KMS-11 (cell line): ENCODE data around the gene SRP68.

Experiments
- H2AFZ ChIP-seq: fragments of 200-600 bp; sonication (generic); 2 replicates; pipeline ENCODE4 v1.6.1; 2016; ENCODE audit warnings: antibody characterized with exemption, mixed run types, low read depth
- H3K27ac ChIP-seq: fragments of 200-600 bp; sonication (generic); 2 replicates; pipeline ENCODE4 v1.6.1; 2016; ENCODE audit warnings: mild to moderate bottlenecking, mixed run types
- H3K27me3 ChIP-seq: fragments of 200-600 bp; sonication (generic); 2 replicates; pipeline ENCODE4 v1.6.1; 2017; ENCODE audit warnings: mild to moderate bottlenecking, low read depth, mixed run types, moderate library complexity; ENCODE audit not compliant: insufficient read depth
- H3K36me3 ChIP-seq: fragments of 200-600 bp; sonication (generic); 2 replicates; pipeline ENCODE4 v1.6.1; 2017; ENCODE audit warnings: mild to moderate bottlenecking, mixed run types; ENCODE audit not compliant: insufficient read depth
- H3K4me1 ChIP-seq: fragments of 200-600 bp; sonication (generic); 2 replicates; pipeline ENCODE4 v1.6.1; 2016; ENCODE audit warnings: mild to moderate bottlenecking, low read depth, mixed run types; ENCODE audit not compliant: poor library complexity, severe bottlenecking
- H3K4me2 ChIP-seq: fragments of 200-600 bp; sonication (generic); 2 replicates; pipeline ENCODE4 v1.7.0; 2016; ENCODE audit warnings: mild to moderate bottlenecking, mixed run types
- H3K4me3 ChIP-seq: fragments of 200-600 bp; sonication (generic); IDR thresholded peaks from 2 replicates; pipeline ENCODE4 v1.6.1; 2017; ENCODE audit warnings: low read depth, low read length, mixed read lengths; ENCODE audit not compliant: insufficient read depth
- H3K79me2 ChIP-seq: fragments of 200-600 bp; sonication (generic); 2 replicates; pipeline ENCODE4 v1.6.1; 2016; ENCODE audit warnings: low read depth, mixed run types; ENCODE audit not compliant: insufficient read depth
- H3K9ac ChIP-seq: fragments of 200-600 bp; sonication (generic); 2 replicates; pipeline ENCODE4 v1.6.1; 2016; ENCODE audit warnings: mild to moderate bottlenecking, mixed run types
- H4K20me1 ChIP-seq: fragments of 200-600 bp; sonication (generic); 2 replicates; pipeline ENCODE4 v1.6.1; 2016; ENCODE audit warnings: mild to moderate bottlenecking, mixed run types; ENCODE audit not compliant: insufficient read depth
- TF ChIP-seq, protein P1 (sequence below): fragments of 200-600 bp; sonication (generic); conservative IDR thresholded peaks from 2 replicates; pipeline ENCODE4 v1.6.1; 2017; ENCODE audit warnings: low read depth, mild to moderate bottlenecking, antibody characterized with exemption, low read length, moderate library complexity, mixed read lengths

SRP68 gene

DNA sequence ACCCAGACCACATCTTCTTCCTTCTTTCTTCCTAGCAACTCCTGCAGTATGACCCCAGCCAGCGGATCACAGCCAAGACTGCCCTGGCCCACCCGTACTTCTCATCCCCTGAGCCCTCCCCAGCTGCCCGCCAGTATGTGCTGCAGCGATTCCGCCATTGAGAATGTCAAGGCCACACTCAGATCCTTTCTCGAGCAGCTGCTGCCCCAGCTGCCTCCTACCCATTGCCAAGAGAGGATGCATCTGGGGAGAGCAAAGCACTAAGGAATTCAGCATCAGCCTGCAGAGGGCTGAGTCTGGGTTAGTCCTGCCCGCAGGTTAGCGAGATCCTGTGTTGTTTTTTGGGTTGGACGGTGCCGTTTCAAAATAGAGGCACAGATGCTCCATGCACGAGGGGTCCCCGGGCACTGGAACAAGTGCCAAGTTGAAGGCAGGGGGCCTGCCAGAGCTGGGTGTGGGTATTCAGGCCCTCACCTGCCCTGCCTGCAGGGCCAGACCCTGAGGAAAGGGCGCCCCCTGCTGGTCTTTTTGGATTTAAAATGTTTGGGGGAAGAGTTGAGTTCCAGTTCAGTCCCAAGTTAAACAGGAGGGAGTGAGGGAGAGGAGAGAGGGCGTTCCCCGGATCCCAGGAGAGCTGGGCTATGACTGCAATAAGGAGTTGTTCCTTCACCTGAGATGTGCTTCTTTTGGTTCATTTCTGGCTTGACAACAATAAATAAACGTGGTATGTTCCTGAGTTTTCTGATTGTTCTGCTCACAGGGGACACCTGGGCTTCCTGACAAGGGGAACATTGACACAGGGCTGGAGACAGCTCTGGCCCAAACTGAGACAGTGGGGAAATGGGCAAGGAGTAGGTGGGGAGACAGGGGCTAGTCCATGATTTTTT is 66.8 kb downstream of the SRP68 start:
- Histone ChIP-seq H2AFZ (no peak overlapping the region), H3K27ac (no peak overlapping the region)

DNA sequence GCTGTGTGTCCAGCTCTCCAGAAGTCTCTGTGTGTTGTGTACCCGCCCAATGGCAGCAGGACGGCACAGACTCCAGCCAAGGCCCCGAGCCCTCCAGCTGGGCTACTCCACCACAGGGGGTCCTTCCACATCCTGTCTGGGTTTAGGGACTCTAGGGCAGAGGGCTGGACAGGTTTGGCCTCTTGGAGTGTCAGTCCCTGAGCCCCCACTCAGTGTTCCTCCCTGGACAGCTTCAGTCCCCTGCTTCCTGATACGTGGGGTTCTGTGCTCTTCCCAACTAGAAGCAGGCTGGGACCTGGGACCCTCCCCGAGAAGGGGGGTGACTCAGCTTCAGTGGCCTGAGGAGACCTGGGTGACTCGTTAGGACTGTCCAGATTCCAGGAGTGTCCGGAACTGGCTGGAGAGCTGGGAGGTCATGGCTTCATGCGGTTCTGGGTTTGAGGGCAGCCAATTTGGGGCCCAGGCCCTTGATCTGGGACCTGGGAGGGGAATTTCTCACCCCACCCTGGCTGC is 67.5 kb downstream of the SRP68 start:
- Histone ChIP-seq H3K79me2 (no peaks in the 10 kb centered on the region), H3K4me3 (no peak overlapping the region), H3K4me1 (peaks cover 15% of the 10 kb centered on the region), H3K27ac (no peak overlapping the region), H3K9ac (no peak overlapping the region), H3K4me2 (no peak overlapping the region), H3K27me3 (peaks cover 8% of the 10 kb centered on the region; the same call in 1 of the 2 replicates), H3K36me3 (no peaks in the 10 kb centered on the region), H4K20me1 (no peaks in the 10 kb centered on the region), H2AFZ (no peak overlapping the region)
- TF ChIP-seq, protein P1, sequence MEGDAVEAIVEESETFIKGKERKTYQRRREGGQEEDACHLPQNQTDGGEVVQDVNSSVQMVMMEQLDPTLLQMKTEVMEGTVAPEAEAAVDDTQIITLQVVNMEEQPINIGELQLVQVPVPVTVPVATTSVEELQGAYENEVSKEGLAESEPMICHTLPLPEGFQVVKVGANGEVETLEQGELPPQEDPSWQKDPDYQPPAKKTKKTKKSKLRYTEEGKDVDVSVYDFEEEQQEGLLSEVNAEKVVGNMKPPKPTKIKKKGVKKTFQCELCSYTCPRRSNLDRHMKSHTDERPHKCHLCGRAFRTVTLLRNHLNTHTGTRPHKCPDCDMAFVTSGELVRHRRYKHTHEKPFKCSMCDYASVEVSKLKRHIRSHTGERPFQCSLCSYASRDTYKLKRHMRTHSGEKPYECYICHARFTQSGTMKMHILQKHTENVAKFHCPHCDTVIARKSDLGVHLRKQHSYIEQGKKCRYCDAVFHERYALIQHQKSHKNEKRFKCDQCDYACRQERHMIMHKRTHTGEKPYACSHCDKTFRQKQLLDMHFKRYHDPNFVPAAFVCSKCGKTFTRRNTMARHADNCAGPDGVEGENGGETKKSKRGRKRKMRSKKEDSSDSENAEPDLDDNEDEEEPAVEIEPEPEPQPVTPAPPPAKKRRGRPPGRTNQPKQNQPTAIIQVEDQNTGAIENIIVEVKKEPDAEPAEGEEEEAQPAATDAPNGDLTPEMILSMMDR = no peak

More for the DNA sequence above, 66.8 kb downstream of the SRP68 start:
- Histone ChIP-seq H3K4me3 (no peak overlapping the region), H4K20me1 (no peaks in the 10 kb centered on the region), H3K4me1 (peaks cover 8% of the 10 kb centered on the region), H3K4me2 (no peak overlapping the region), H3K9ac (no peak overlapping the region), H3K27me3 (peaks cover 15% of the 10 kb centered on the region; the same call in 1 of the 2 replicates), H3K36me3 (no peaks in the 10 kb centered on the region), H3K79me2 (no peaks in the 10 kb centered on the region)
- TF ChIP-seq, protein P1 = peak; percentile 98

DNA sequence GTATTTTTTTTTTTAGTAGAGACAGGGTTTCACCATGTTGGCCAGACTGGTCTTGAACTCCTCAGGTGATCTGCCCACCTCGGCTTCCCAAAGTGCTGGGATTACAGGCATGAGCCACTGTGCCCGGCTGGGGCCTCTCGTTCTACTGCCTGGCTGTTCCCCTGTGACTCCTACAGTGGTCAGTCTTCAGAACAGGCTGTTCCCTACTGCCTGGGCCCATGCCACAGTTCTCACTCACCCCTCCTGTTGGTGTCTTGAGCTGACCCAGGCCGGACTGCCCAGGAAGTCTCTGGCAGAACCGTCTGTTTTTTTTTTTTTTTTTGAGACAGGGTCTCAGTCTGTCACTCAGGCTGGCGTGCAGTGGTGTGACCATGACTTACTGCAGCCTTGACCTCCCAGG is 68.4 kb downstream of the SRP68 start:
- Histone ChIP-seq H3K9ac (no peak overlapping the region), H3K4me2 (no peak overlapping the region), H2AFZ (no peak overlapping the region), H3K36me3 (no peaks in the 10 kb centered on the region), H3K27ac (no peak overlapping the region), H3K4me3 (no peak overlapping the region), H3K4me1 (peaks cover 15% of the 10 kb centered on the region), H4K20me1 (no peaks in the 10 kb centered on the region), H3K27me3 (peaks cover 5% of the 10 kb centered on the region; the same call in 1 of the 2 replicates), H3K79me2 (no peaks in the 10 kb centered on the region)
- TF ChIP-seq, protein P1 = no peak

DNA sequence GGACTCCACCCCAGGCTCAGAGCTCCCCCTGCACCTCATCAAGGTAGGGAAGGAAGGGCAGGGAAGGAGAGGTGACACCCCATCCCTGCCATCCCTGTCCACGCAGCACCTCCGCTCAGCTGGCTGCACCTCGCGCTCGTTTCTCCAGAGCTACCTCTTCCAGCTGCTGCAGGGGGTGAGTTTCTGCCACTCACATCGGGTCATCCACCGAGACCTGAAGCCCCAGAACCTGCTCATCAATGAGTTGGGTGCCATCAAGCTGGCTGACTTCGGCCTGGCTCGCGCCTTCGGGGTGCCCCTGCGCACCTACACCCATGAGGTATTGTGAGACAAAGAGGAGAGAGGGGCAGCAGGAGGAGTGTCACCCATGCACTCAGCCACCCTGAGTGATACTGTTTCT is 70.2 kb downstream of the SRP68 start:
- TF ChIP-seq, protein P1 = no peak
- no peak overlapping the region for H3K27ac ChIP-seq
- no peaks in the 10 kb centered on the region for H4K20me1 ChIP-seq
- no peak overlapping the region for H3K4me2 ChIP-seq
- no peaks in the 10 kb centered on the region for H3K79me2 ChIP-seq
- peaks cover 15% of the 10 kb centered on the region for H3K4me1 ChIP-seq
- no peaks in the 10 kb centered on the region for H3K36me3 ChIP-seq
- no peaks in the 10 kb centered on the region for H3K27me3 ChIP-seq
- no peak overlapping the region for H3K9ac ChIP-seq
- no peak overlapping the region for H2AFZ ChIP-seq
- H3K4me3 ChIP-seq = no peak overlapping the region
